ENCODE data around the gene DCST1.

The DCST1 gene

DNA sequence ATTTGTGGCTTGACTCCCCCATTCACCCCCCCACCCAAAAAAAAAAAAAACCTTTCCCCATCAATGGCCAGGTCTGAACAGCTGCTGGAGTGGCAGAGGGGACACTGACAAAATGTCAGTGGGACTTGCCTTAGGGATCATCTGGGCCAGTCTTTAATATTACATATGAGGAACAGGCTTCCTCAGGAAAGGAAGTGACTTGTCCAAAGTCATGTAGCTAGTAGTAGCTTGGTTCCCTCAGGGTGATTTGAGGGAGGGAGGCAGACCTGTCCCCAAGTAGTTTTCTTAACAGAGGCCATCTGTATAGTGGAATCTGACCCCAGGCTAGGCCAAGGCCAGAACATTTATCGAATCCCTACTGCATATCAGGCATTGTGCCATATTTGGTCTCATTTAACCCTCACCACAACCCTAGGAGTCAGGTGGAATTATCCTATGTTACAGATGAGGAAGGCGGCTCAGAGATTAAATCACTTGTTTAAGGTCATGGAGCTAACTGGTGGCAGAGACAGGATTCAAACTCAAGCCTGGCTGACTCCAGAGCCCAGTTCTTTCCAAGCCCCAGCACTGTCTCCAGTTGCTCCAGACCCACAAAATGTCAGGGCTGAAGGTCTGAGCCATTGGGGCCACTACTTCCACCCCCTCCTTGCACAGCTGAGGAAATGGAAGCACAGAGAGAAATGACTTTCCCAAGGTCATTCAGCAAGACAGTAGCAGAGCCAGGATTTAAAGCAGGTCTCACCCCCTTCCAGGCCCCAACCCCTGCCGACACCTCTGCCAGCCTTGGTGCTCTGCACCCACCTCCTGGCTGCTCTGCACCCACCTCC is 20.6 kb upstream of the DCST1 start:
- Mint-ChIP-seq H3K4me3 (peak overlapping the region; percentile 90), H3K4me1 (ENCODE audit: low read depth) (peaks cover 56% of the 10 kb centered on the region), H3K9me3 (no peaks in the 10 kb centered on the region), H3K36me3 (ENCODE audit: low read depth) (peaks cover 67% of the 10 kb centered on the region), H3K27me3 (ENCODE audit: low read depth) (no peaks in the 10 kb centered on the region), H3K27ac (peak overlapping the region; percentile 83)
- DNase-seq (ENCODE audit: low spot score): no peak

DNA sequence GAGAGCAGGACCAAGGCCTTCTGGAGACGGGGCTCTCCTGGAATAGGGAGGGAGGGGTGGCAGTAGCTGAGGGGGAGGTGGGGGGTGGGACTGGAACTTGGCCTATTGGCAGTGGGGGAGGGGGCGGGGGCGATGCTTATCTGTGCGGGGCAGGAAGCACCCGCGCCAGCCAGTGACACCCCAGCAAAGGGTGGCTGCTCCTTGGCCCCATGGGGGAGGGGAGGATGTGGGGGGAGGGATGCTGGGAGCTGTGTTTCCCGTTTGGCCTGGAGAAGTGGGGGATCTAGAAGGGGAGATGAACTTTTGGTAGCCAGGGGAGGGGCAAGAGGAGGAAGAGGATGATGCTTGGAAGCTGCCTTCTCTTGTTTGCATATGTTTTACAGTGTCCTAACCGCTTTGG is 20.0 kb upstream of the DCST1 start:
- peaks cover 51% of the 10 kb centered on the region for H3K4me1 Mint-ChIP-seq (ENCODE audit: low read depth)
- H3K27me3 Mint-ChIP-seq (ENCODE audit: low read depth): no peaks in the 10 kb centered on the region
- H3K36me3 Mint-ChIP-seq (ENCODE audit: low read depth): peaks cover 66% of the 10 kb centered on the region
- peak; percentile 20 for DNase-seq (ENCODE audit: low spot score)
- peak overlapping the region; percentile 90 for H3K4me3 Mint-ChIP-seq
- no peaks in the 10 kb centered on the region for H3K9me3 Mint-ChIP-seq
- H3K27ac Mint-ChIP-seq: peak overlapping the region; percentile 81

DNA sequence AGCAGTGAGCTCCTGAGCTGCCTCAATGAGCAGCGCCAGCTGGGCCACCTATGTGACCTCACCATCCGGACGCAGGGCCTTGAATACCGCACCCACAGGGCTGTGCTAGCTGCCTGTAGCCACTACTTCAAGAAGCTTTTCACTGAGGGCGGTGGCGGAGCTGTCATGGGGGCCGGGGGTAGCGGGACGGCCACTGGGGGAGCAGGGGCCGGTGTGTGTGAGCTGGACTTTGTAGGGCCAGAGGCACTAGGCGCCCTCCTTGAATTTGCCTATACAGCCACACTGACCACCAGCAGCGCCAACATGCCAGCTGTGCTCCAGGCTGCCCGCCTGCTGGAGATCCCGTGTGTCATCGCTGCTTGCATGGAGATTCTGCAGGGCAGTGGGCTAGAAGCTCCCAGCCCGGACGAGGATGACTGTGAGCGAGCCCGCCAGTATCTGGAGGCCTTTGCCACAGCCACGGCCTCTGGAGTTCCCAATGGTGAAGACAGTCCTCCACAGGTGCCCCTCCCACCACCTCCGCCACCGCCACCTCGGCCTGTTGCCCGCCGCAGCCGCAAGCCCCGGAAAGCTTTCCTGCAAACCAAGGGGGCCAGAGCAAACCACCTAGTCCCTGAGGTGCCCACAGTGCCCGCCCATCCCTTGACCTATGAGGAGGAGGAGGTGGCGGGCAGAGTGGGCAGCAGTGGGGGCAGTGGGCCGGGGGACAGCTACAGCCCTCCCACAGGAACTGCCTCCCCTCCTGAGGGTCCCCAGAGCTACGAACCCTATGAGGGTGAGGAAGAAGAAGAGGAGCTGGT is 18.7 kb upstream of the DCST1 start:
- H3K9me3 Mint-ChIP-seq: no peaks in the 10 kb centered on the region
- H3K27me3 Mint-ChIP-seq (ENCODE audit: low read depth): no peaks in the 10 kb centered on the region
- H3K27ac Mint-ChIP-seq: no peak overlapping the region
- H3K4me1 Mint-ChIP-seq (ENCODE audit: low read depth): peaks cover 50% of the 10 kb centered on the region
- H3K4me3 Mint-ChIP-seq: peak overlapping the region; percentile 90
- peaks cover 68% of the 10 kb centered on the region for H3K36me3 Mint-ChIP-seq (ENCODE audit: low read depth)
- DNase-seq (ENCODE audit: low spot score): no peak

DNA sequence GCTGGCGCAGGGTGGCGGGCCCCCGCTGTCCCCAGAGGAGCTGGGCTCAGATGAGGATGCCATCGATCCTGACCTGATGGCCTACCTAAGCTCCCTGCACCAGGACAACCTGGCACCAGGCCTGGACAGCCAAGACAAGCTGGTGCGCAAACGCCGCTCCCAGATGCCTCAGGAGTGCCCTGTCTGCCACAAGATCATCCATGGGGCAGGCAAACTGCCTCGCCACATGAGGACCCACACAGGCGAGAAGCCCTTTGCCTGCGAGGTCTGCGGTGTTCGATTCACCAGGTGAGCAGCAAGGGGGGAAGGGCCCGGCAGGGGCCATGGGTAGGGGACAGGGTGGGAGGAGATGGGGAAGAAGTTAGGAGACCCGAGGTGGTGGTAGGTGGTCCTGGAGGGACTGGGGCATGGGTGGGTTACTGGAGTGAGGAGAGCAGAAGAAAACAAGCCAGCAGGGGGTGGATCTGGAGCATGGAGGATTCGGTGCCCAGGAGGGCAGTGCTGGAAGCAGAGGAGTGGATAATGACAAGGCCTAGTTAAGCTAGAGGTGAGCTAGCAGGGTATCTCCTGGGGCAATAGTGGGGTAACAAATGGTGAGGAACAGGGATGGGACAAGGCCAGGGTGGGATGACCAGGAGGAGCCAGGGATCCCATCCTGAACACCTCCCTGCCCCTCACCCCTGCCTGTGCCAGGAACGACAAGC is 17.9 kb upstream of the DCST1 start:
- Mint-ChIP-seq H3K4me3 (peak overlapping the region; percentile 62), H3K27ac (peak overlapping the region; percentile 77), H3K9me3 (no peaks in the 10 kb centered on the region), H3K36me3 (ENCODE audit: low read depth) (peaks cover 66% of the 10 kb centered on the region), H3K4me1 (ENCODE audit: low read depth) (peaks cover 53% of the 10 kb centered on the region), H3K27me3 (ENCODE audit: low read depth) (no peaks in the 10 kb centered on the region)
- no peak for DNase-seq (ENCODE audit: low spot score)

DNA sequence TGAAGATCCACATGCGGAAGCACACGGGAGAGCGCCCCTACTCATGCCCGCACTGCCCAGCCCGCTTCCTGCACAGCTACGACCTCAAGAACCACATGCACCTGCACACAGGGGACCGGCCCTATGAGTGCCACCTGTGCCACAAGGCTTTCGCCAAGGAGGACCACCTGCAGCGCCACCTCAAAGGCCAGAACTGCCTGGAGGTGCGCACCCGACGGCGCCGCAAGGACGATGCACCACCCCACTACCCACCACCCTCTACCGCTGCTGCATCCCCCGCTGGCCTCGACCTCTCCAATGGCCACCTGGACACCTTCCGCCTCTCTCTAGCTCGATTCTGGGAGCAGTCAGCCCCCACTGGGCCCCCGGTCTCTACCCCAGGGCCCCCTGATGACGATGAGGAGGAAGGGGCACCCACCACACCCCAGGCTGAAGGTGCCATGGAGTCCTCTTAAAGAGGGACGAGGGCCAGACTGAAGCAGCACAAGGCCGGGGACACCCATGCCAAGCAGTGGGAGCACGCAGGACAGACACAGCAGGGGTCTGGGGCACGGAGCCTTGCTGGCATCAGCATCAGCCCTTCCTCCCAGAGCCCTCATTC is 17.3 kb upstream of the DCST1 start:
- H3K36me3 Mint-ChIP-seq (ENCODE audit: low read depth): peaks cover 62% of the 10 kb centered on the region
- peaks cover 48% of the 10 kb centered on the region for H3K4me1 Mint-ChIP-seq (ENCODE audit: low read depth)
- no peaks in the 10 kb centered on the region for H3K27me3 Mint-ChIP-seq (ENCODE audit: low read depth)
- H3K27ac Mint-ChIP-seq: peak overlapping the region; percentile 77
- H3K9me3 Mint-ChIP-seq: no peaks in the 10 kb centered on the region
- H3K4me3 Mint-ChIP-seq: peak overlapping the region; percentile 62
- DNase-seq (ENCODE audit: low spot score): no peak

DNA sequence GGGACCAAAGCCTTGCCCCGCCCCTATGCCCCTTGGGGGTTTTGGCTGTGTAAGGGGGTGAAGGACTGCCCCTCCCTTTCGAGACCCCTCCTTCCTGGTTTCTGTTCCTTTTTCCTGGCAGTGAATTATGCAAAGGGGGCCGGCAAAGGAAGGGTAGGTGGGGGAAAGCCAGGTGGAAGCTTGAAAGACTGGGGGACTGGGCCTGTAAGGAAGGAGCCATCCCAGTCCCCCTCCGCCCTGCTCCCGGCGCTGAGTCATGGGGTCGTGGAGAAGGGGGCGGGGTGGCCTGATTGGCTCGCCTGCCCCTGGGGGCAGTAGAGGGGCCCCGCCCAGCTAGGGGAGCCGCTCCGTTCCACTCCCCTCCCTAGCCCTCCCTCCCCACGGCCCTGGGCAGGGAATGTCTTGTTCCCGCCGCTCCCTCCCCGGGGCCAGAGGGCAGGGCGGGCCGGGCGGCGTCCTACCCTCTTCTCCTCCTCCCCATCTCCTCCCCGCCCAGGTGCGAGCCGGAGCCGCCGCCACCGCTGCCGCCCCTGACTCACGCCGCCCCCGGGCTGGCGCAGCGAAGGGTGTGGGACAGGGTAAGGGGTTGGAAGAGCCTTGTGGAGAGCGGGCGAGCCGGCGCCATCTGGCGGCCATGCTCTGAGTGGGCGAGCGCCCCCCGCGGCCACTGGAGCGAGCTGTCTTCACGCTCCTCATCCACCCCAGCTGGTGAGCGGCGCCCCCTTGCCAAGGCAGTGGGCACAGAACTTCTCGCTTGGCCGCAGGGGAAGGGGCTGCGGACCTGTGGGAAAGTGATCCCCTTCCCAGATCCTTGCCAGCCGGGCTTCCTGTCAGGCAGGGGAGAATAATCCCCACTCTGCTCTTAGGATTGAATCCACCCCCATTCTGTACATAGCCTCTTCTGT is 16.3 kb upstream of the DCST1 start:
- Mint-ChIP-seq H3K4me3 (peak overlapping the region; percentile 62), H3K36me3 (ENCODE audit: low read depth) (peaks cover 58% of the 10 kb centered on the region), H3K27me3 (ENCODE audit: low read depth) (no peaks in the 10 kb centered on the region), H3K9me3 (no peaks in the 10 kb centered on the region), H3K27ac (peak overlapping the region; percentile 77), H3K4me1 (ENCODE audit: low read depth) (peaks cover 48% of the 10 kb centered on the region)
- DNase-seq (ENCODE audit: low spot score): peak; percentile 91

DNA sequence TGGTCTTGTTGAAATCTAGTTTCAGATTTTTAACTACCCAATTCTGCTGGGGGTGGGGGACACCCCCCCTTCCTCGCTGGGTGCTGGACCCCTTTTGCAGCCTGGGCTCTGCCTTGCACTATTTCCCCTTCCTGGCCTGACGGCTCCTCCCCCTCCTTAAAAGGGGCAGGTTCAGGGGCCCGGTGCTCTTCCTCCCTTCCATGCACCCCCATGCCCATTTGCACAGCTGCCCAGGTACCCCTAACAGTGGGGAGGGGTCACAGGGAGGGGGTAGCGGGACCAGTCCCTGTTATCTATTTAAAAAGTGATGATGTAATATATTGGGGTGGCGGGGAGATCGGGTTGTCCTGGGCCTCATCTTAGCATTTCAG is 15.7 kb upstream of the DCST1 start:
- no peak for DNase-seq (ENCODE audit: low spot score)
- Mint-ChIP-seq H3K4me3 (peak overlapping the region; percentile 26), H3K27me3 (ENCODE audit: low read depth) (no peaks in the 10 kb centered on the region), H3K36me3 (ENCODE audit: low read depth) (peaks cover 52% of the 10 kb centered on the region), H3K4me1 (ENCODE audit: low read depth) (peaks cover 44% of the 10 kb centered on the region), H3K9me3 (no peaks in the 10 kb centered on the region), H3K27ac (peak overlapping the region; percentile 20)

DNA sequence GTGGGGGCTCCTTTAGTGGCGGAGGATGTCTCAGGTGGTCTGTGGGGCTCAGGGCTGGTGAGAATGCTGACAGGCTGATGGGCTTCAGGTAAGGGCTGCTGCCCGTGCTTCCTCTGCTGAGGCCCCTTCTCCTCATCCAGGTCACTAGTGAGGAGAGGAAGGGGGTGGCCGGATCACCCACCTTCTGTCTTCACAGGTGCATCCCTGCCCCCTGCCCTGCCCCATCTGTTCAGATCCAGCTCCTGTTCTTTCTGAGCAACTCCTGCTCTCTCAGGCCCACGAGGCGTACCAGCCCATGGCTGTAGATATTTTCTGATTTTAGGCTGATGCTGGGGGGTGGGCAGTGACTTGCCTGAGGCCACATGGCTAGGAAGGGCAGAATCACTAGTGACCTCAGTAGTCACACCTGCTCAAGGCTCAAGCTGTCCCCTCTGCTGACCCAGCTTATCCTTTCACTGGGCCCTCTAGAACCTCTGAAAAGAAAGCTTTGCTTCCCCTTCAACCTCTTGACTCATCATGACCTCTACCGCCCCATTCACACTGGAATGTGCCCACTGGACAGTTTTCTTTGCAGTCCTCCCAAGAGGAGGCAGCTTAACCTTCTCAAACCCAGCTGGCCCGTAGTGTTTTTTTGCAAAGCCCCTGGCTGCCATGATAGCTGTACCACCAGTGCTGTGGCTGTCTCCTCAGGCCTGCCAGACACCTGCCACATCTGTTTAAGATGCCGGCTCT is 14.8 kb upstream of the DCST1 start:
- DNase-seq (ENCODE audit: low spot score): no peak
- Mint-ChIP-seq H3K4me3 (no peak overlapping the region), H3K4me1 (ENCODE audit: low read depth) (peaks cover 36% of the 10 kb centered on the region), H3K36me3 (ENCODE audit: low read depth) (peaks cover 45% of the 10 kb centered on the region), H3K9me3 (no peaks in the 10 kb centered on the region), H3K27me3 (ENCODE audit: low read depth) (no peaks in the 10 kb centered on the region), H3K27ac (no peak overlapping the region)

DNA sequence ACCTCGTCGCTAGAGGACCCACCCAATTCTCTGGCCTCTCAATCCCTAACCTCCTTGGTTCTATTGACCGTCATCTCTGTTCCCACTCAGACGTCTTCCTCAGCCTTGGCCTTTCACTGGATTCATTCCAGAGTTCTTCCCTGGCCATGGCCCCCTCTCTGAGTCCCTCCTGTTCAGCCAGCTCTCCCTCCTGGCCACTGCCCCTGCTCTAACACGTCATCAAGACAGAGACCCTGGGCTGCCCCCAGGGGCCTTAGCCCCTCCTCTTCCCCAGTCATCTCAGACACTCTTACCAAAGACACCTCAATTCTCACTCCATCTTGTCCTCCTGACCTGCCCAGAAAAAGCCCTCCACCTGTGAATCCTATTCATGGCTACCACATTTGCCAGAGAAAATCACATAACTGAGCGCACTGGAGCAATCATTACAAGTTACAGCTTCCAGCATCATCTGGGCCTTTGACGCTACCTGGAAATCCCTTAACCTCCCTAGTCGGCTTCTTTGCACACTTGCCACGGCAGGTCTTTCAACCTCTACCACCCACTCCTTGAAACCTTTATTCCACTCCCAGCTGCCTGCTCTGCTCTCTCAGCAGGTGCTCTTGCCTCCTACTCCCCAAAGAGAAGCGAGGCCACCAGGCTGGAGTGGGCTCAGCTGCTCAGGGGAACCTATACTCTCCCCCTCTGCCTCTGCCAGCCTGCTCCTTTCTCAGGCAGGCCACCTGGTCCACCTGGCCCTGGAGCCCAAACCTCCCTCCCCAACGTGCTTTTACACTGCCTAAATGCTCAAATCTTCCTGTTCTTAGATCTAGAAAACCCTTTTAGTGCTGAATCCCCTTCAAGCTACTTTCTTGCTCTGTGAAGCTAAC is 14.0 kb upstream of the DCST1 start:
- no peak overlapping the region for H3K4me3 Mint-ChIP-seq
- peak overlapping the region; percentile 22 for H3K27ac Mint-ChIP-seq
- no peaks in the 10 kb centered on the region for H3K27me3 Mint-ChIP-seq (ENCODE audit: low read depth)
- DNase-seq (ENCODE audit: low spot score): no peak
- peaks cover 37% of the 10 kb centered on the region for H3K36me3 Mint-ChIP-seq (ENCODE audit: low read depth)
- H3K4me1 Mint-ChIP-seq (ENCODE audit: low read depth): peaks cover 28% of the 10 kb centered on the region
- H3K9me3 Mint-ChIP-seq: no peaks in the 10 kb centered on the region

DNA sequence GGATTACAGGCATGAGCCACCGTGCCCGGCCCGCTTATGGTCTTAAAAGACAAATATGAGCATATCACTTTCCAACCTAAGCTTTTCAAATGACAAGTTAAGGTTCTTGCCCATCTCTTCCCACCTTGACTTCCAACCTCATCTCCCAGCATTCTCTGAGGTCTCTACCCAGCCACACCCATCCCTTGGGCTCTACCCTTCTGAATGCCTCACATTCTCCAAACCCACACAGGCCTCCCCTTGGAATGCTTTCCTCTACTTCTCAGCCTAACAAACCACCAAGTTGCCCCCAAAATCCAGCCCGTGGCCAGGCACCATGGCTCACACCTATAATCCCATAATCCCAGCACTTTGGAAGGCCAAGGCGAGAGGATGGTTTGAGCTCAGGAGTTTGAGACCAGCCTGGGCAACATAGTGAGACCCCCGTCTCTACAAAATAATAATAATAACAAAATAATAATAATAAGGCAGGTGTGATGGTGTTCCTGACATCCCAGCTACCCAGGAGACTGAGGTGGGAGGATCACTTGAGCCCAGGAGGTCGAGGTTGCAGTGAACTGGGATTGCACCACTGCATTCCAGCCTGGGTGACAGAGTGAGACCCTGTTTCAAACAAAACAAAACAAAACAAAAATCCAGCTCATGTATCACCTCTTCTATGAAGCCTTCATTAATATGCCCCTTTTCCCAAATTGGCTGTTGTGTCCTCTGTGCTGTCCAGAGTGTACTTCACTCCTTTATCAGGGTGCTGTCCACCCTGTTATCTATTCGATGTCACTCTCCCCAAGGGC is 11.3 kb upstream of the DCST1 start:
- Mint-ChIP-seq H3K27me3 (ENCODE audit: low read depth) (no peaks in the 10 kb centered on the region), H3K4me1 (ENCODE audit: low read depth) (peaks cover 11% of the 10 kb centered on the region), H3K4me3 (no peak overlapping the region), H3K36me3 (ENCODE audit: low read depth) (peaks cover 21% of the 10 kb centered on the region), H3K27ac (no peak overlapping the region), H3K9me3 (no peaks in the 10 kb centered on the region)
- no peak for DNase-seq (ENCODE audit: low spot score)

DNA sequence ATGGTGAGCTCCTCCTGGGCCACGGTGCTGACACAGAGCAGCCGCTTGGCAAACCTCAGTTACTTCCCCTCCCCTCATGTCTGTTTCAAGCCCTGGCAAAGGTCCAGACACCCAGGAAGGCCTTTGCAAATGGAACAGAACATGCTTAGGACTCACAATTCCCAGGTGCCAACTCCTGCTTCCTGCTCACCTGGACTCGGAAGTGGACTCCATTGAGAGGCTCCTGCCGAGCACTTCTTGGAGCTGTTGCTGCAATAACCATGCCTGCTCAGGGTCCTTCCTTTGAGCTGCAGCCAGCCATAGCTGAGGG is 10.7 kb upstream of the DCST1 start:
- Mint-ChIP-seq H3K4me3 (no peak overlapping the region), H3K9me3 (no peaks in the 10 kb centered on the region), H3K27ac (no peak overlapping the region)

More for the DNA sequence above, 10.7 kb upstream of the DCST1 start:
- DNase-seq (ENCODE audit: low spot score): no peak
- peaks cover 11% of the 10 kb centered on the region for H3K4me1 Mint-ChIP-seq (ENCODE audit: low read depth)
- H3K27me3 Mint-ChIP-seq (ENCODE audit: low read depth): no peaks in the 10 kb centered on the region
- peaks cover 17% of the 10 kb centered on the region for H3K36me3 Mint-ChIP-seq (ENCODE audit: low read depth)

All from T-helper 2 cell treated with Interferon-gamma antibody and Interleukin-4, amounts not matched to agents 5 μg/mL and 100 μg/mL, for 36 hours (primary cell).